HG03342 (cell line): ENCODE results near the gene TRPM3.

Experiments used
- ATAC-seq: cut with Tn5 transposase; IDR thresholded peaks from one replicate; pipeline ENCODE4 v1.9.1; 2021; ENCODE audit warnings: mild to moderate bottlenecking, moderate library complexity; ENCODE audit not compliant: unreplicated experiment

TRPM3 gene

DNA sequence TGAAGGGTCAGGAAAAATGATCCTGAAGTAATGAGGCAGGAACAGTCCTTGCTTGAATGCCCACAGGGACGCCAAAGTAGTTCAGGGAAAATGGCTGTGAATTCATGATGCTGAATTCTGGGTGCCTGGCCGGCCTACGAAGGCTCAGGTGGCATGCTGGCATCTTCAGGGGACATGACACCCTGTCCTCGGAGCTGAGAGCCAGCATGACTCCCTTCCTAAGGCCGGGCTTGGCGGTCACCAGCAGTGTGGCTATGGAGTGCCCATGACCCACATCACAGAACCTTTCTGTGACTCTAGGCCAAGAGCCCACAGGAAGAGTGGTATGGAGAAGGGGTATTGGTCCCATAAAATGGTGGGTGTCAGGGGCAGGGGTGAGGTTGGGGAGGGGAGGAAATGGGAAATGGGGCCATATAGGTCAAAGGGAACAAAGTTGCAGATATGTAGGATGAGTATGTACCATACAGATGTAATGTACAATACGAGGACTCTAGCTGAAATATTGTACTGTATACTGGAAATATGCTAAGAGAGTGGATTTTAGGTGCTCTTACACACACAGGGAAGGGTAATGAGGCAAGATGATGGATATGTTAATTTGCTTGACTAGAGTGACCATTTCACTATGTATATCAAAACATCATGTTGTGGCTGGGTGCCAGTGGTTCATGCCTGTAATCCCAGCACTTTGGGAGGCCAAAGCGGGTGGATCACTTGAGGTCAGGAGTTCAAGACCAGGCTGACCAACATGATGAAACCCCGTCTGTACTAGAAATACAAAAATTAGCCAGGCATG is 504.2 kb downstream of the TRPM3 start:
- no peak for ATAC-seq

DNA sequence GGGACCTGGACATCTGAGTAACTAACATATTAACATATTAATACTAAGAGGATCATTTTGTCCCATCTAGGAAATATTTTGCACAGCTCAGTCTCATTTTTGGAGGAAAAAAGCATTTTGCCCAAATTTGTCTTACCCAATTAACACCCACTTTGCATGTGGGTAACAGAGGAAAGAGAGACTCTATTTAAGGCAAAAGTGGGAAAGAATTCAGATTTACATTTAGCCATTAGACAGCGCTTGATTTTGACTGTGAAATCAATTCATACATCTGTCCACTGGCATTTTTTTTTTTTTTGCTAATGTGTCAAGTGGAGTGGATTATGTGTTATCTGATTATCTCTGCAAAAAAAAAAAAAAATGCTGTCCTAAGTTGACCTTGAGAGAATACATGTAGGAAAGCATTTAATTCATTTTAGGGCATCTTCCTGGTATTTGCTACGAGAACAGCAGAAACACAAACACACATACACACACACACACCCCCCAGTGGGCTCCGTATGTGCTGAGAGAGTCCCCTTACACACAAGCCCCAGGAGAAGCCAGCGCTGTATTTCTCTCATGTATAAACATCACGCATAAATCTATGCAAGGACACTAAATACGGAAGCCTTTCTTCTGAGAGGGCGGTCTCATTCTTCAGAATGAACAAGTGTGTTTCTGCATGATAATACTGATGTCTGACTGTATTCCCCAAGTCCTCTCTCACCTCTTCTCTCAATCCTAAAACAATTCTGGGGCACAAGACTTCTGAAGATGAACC is 505.0 kb downstream of the TRPM3 start:
- no peak for ATAC-seq

GRCh38 chr9:70615464-70616138 is 505.8 kb downstream of the TRPM3 start:
- ATAC-seq = no peak

DNA sequence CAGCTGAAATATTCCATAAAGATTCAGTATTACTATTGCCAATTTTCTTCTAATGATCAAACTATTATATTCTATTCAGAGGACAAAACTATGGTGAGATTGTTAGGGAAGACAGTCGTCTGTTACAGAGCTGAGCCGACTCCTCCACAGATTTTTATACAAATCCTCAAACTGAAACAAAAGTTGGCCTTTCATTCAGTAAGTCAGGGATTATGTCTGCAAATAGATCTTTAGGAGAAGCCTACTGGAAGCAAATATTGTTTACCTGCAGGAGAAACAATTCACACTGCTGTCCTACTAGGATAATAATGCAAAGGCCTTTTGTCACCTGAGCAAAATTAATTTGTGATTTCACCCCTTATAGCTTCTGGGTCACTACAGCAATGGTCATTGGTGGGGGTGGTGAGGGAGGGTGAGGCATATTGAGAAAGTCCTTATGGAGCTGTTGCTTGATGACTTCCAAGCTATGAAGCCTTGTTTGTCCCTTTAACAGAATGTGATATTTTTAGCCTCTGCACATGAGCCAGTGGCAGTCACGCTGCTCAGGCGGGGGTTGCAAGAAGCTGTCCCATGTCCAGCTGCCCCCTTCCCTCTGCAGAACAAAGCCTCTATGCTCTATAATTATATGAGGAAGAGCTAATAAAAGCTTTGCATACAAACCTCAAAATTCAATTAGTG is 506.5 kb downstream of the TRPM3 start:
- ATAC-seq = no peak

- ATAC-seq = no peak
These were observed 508.2 kb downstream of the TRPM3 start for GRCh38 chr9:70613024-70613768.

DNA sequence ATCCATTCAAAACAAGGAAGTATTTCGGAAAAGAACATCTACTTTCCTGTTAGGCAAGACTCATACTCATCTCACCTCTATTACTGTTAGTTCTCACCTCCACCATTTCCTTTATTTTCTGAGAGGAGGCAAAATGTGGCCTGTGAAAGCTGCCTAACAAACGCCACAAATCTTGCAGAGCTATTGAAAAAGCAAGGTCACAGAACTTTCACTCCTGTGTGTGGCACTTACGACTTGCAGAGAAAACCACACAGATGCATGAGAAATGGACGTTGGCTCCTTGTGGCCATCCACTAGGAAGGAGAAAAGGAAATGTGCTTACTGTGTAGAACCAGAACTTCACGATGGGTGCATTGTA is 511.2 kb downstream of the TRPM3 start:
- no peak for ATAC-seq

DNA sequence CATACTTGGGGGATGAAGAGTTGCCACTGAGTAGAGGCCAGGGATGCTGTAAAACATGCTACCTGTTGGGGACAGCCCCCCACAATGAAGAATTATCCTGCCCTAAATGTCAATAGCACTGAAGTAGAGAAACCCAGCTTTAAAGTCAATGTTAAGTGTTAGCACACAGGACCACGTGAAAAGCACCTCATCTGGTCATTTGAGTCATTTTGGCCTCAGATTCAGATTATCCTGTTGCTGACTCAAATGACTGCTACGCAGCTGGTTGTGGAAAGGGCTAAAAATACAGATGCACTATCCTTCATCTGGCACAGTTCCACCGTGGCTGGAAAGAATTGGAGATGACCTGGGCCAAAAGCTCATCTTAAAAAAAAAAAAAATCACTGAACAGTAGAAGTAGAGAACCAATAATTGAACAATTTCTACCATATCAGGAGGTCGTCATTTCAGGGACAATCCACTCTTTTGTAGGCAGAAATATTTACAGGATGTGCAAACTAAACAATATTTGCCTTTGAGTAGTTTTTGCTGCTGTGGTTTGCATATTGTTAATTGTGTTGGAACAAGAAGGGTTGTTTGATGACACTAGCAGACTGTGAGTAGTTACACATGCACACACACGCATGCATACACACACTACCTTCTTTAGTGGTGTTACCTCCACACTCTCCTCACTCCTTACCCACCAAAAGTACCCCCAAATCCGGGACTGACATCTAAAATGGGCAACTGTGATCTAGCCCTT is 511.7 kb downstream of the TRPM3 start:
- no peak for ATAC-seq

DNA sequence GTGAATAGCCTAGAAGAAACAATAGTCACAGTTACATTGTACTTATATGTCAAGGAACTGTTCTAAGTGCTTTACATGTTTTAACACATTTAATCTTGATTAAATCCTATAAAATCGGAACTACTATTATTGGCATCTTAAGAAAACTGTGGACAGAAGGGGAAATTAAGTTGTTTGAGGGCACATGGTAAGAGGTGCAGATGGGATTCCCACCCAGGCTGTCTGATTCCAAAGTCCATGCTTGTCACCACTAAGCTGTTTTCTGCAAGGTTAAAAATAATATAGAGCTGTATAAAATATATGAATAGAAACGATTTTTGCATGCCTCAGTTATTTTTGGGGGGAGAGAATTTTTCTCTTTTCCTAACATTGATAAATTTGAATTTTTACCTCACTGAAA is 512.4 kb downstream of the TRPM3 start:
- ATAC-seq = no peak

GRCh38 chr9:70607926-70608325 is 513.5 kb downstream of the TRPM3 start:
- peak; percentile 60 for ATAC-seq

DNA sequence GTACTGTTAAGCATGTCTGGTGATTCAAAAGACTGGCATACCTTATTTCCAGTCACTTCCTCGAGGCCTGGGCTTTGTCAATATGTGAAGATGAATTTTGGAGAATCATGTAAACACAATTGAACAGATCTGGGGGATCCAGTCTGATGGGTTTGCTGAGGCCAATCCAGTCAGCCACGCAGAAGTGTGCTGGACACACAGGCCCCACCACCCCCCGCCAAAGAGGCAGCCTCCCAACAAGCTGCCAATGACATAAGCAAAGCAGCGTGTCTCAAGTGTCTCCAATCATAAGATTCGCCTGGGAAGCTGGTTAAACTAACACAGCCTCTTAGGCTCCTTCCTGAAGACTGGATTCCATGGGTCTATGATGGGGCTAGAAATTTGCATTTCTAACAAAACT is 514.1 kb downstream of the TRPM3 start:
- ATAC-seq = no peak

DNA sequence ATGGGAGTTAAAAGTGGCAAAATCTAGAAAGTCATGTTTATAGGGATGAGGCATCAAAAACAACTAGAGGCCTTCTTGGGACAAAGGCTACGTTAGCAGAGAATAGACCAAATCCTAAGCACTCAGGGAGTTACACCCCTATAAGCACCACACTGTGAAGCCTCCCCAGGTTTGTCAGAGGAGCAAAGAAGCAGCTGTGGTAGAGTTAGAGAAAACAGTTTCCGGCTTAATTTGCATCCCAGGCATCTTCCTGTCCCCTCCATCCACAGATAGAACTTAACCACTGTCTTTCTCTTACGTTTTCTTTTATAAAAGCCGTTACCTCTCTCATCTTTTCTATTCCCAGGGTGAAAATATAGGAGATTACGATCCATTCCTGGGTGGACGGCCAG is 518.4 kb downstream of the TRPM3 start:
- ATAC-seq = no peak

DNA sequence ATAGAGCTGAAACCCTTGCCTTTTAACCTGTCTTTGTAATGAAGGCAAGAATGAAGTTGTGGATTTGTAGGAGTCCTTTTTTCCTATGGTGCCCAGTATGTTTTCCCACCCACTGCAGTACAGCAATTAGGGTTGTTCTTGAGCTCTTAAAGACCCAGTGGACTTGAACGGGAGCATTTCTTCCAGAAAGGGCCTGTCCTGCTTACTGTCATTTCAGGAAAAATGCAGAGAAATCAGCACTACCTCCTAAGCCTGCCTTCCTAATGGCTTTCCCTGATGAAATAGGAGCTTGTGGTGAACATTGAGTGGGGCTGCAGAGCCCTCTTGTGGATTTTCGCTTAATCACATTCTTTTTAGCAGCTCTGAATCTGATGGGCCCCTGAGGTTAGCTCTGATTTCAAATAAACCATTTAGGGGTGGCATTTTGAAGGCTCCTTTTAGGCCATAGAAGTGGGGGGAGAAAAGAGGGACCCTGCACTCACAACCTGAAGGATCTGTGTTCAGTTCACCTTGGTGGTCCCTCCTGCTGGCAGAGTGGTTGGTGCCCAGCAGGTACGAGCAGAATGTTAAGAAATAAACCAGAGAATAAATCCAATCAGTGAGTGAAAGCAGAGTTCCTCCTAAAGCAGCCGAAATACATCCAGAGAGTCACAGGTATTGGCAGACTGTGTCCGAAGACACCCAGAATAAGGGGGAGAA is 519.0 kb downstream of the TRPM3 start:
- ATAC-seq = peak; percentile 67

DNA sequence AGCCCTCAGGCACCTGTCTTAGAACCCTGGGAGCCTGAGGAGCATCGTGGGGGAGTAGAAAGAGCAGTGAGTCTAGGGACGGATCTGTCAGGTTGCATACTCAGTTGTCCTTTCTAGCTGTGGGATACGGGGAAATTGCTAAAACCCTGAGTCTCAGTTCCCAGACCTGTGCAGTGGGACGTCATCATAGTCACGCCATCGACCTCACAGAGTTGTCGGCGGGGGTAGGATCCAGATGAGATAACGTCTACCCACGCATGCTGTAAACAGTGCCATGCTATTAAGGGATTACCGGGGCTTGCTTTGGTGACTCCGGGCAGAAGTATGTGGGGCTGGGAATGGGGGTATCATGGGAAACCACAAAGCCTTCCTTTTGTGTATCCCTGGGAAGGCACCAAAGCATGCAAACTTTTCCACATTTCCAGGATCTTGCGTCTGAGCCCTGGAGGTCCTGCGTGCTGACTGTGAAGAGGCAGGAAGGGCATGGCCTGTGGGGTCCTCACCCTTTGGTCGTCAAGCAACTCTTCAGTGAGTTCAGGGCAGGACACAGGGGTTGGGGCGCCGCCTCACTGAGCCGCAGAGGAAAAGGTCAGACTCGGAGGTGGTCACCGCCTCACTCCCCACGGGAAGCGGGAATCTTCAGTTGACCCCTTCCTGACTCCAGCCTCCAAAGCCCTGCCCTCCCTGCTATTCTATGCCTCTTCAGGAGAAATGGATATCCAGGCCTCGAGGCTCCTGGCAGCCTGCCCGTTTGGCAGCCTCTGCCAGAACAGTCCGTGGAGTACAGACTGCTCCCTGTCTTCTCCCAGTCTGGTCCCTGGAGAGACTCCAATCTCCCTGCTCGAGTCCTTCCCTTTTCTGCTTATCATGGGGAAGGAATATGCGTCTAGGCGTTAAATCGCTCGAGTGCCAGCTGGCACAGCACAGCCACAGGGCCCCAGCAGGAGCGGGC is 520.1 kb downstream of the TRPM3 start:
- ATAC-seq = no peak

- no peak for ATAC-seq
These were observed 520.9 kb downstream of the TRPM3 start for GRCh38 chr9:70600506-70600905.

DNA sequence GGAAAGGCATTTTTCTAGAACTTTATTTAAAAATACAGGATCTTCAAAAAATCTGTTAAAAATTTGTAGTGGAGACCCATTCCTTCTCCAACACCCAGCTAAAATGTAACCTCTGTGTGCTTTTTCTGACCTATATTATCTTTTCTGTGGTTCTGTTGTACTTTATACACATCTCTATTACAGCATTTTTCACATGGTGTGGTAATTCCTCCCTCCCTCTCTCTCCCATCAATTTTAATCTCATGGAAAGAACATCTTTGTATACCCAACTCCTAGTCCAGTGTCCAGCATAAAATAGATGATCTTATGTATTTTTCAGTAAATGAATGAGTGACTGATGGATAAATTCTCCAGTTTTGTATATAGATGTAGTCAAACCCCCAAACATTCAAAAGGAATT is 523.5 kb downstream of the TRPM3 start:
- no peak for ATAC-seq

DNA sequence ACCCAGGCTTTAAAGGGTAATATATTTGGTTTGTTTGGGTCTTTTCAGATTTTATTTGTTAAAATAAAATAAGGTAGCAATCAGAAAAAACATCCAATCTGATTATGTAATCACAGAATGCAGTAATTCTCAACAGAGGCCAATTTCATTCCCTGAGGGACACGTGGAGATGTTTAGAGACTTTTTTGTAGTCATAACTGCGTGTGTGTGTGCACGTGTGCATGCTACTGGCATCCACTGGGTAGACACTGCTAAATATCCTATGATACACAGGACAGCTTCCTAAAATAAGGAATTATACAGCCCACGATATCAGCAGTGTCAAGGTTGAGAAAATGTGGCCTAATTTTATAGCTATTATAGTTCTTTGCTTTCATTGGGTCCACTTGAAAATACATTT is 526.2 kb downstream of the TRPM3 start:
- no peak for ATAC-seq

- ATAC-seq = no peak
These were observed 527.0 kb downstream of the TRPM3 start for GRCh38 chr9:70594386-70594944.

DNA sequence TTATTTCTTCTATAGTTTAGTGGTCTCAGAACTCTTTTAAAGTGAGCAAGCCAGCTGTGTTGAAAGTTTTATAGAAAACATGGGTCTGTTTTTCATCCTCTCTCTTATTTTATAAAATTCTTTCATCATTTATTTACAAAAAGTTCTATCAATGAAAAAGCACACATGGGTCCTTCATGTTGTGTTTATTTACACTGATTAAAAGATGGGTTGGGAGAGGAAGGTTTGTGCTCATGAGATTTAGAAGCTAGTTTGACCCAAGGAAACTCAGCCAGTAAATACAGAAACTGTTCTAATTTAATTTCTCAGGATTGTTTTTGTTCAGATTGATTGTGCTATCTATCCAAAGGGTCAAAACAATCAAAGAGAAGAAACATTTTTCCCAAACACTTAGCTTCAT is 528.2 kb downstream of the TRPM3 start:
- no peak for ATAC-seq
